Prostate gland (tissue), 2 donors: Measurements from ENCODE around the gene SMIM22.

Source experiments
- POLR2A ChIP-seq: fragments of 450-650 bp; IDR thresholded peaks from one replicate; pipeline ENCODE4 v1.6.1; 2016; ENCODE audit warnings: antibody characterized with exemption, mild to moderate bottlenecking
- POLR2AphosphoS5 ChIP-seq: sonication (generic); formaldehyde crosslinking; IDR thresholded peaks from one replicate; pipeline ENCODE4 v1.6.1; 2017; ENCODE audit warnings: antibody characterized with exemption
- TF ChIP-seq, protein P1 (sequence below), 4 experiments: fragments of 200-600 bp in 2 of 4; fragments of 450-650 bp in 2 of 4; sonication (generic) in 2 of 4; IDR thresholded peaks; 1 replicate in 3 of 4; 2 replicates in 1 of 4; pipeline ENCODE4 v1.5.1; 2016 to 2019; ENCODE audit warnings: antibody characterized with exemption in 4 of 4, mild to moderate bottlenecking in 2 of 4, moderate library complexity in 2 of 4

DNA sequence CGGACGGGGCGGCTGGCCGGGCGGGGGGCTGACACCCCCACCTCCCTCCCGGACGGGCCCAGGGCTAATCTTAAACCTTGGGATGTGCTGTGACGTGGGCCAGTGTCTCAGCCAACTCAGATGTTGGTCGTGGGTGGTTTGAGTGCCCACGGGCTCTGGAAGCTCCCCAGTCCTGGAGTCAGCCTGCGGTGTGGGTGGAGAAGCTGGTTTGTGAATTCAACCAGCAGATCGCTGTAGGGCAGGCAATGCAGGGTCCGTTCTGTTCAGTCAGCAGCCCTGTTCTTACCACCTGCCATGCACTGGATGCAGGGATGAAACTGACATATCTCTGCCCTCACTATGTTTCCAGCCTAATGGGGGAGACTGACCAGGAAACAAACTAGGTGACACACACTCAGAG lies 20.2 kb upstream of the SMIM22 start:
- TF ChIP-seq, protein P1, sequence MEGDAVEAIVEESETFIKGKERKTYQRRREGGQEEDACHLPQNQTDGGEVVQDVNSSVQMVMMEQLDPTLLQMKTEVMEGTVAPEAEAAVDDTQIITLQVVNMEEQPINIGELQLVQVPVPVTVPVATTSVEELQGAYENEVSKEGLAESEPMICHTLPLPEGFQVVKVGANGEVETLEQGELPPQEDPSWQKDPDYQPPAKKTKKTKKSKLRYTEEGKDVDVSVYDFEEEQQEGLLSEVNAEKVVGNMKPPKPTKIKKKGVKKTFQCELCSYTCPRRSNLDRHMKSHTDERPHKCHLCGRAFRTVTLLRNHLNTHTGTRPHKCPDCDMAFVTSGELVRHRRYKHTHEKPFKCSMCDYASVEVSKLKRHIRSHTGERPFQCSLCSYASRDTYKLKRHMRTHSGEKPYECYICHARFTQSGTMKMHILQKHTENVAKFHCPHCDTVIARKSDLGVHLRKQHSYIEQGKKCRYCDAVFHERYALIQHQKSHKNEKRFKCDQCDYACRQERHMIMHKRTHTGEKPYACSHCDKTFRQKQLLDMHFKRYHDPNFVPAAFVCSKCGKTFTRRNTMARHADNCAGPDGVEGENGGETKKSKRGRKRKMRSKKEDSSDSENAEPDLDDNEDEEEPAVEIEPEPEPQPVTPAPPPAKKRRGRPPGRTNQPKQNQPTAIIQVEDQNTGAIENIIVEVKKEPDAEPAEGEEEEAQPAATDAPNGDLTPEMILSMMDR (IDR thresholded peaks at IDR 0.05), result no peak
- TF ChIP-seq POLR2AphosphoS5 (no peak), POLR2A (no peak)
